ENCODE measurements around the gene TERC. TPM values are rescaled to one million over a fixed set of nuclear protein-coding genes. Genes with fewer than 3 reads are reported as not detected.

Gene TERC
- total and polyA plus RNA-seq, 8 donors: 1.0 to 11.1 (median 2.7) TPM; not detected in 3

DNA sequence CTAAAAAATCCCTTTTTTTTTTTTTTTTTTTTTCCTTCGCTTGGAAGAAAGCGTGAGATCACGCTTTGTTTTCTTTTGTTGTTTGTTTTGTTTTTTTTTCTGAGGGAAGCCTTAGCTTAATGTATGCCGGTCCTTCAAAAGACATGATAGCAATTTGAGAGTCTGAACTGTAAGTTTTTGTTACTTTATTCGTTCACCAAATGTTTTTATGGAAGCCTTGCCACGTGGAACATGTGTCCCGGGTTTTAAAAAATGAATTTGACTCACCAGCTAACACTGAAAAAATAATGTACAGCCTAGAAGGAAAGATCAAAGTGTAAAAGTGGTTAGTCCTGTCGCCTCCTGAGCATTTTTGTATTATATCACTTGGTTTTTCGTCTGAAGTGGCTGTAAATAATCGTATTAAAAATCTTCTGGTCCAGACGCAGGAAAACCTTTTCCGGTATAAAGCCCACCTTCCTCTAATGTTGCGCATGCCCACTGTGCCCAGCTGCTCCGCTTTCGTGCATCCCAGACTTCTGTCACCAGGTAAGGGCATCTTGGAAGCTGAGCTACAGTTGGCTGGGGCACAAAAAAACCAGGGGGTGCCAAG lies 7.5 kb upstream of the TERC start:
- peaks cover 0 to 8% (median 0%) of the 10 kb centered on the region in 3 donors for H3K36me3 ChIP-seq
- ATAC-seq (peak; percentile 65 to 84 (median 72)), FAIRE-seq (no peak), DNase-seq (peak in 5 of 6 donors; percentile 74 to 84 (median 79))
- no peaks in the 10 kb centered on the region for H3K27me3 ChIP-seq
- TF ChIP-seq, protein P1, sequence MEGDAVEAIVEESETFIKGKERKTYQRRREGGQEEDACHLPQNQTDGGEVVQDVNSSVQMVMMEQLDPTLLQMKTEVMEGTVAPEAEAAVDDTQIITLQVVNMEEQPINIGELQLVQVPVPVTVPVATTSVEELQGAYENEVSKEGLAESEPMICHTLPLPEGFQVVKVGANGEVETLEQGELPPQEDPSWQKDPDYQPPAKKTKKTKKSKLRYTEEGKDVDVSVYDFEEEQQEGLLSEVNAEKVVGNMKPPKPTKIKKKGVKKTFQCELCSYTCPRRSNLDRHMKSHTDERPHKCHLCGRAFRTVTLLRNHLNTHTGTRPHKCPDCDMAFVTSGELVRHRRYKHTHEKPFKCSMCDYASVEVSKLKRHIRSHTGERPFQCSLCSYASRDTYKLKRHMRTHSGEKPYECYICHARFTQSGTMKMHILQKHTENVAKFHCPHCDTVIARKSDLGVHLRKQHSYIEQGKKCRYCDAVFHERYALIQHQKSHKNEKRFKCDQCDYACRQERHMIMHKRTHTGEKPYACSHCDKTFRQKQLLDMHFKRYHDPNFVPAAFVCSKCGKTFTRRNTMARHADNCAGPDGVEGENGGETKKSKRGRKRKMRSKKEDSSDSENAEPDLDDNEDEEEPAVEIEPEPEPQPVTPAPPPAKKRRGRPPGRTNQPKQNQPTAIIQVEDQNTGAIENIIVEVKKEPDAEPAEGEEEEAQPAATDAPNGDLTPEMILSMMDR (IDR thresholded peaks at IDR 0.05): no peak
- H3K4me3 ChIP-seq: peak overlapping the region; percentile 60 to 83 (median 72)
- H3K4me1 ChIP-seq: peaks cover 12 to 23% (median 22%) of the 10 kb centered on the region in 3 donors
- no peaks in the 10 kb centered on the region for H3K9me3 ChIP-seq
- intact Hi-C loops (cut with DNase I): no loop called here
- 0% methylated on average over 15 of the region's 15 CpGs for WGBS, 2 donors
- H3K27ac ChIP-seq: peak overlapping the region; percentile 95 to 99 (median 99)

GRCh38 chr3:169771497-169772304 lies 6.8 kb upstream of the TERC start:
- peaks cover 12 to 23% (median 22%) of the 10 kb centered on the region in 3 donors for H3K4me1 ChIP-seq
- TF ChIP-seq, protein P1 (IDR thresholded peaks at IDR 0.05): no peak
- peak overlapping the region; percentile 95 to 99 (median 99) for H3K27ac ChIP-seq
- H3K36me3 ChIP-seq: peaks cover 0 to 8% (median 0%) of the 10 kb centered on the region in 3 donors
- intact Hi-C loops (cut with DNase I): no loop called here
- H3K4me3 ChIP-seq: peak overlapping the region; percentile 38 to 73 (median 54)
- H3K9me3 ChIP-seq: no peaks in the 10 kb centered on the region
- ATAC-seq (peak; percentile 32 to 61 (median 56)), FAIRE-seq (peak; percentile 47), DNase-seq (peak in 4 of 6 donors; percentile 37 to 68 (median 44))
- no peaks in the 10 kb centered on the region for H3K27me3 ChIP-seq
- 0 to 1% methylated on average over 27 of the region's 27 CpGs for WGBS, 2 donors

GRCh38 chr3:169769287-169770181 lies 4.7 kb upstream of the TERC start, which contains the start of gene ACTRT3:
Gene ACTRT3 (minus strand): TSS chr3:169769561. CDS start chr3:169769520, 41 bp downstream.
- no peak for FAIRE-seq
- intact Hi-C loops (cut with DNase I): no loop called here
- ATAC-seq: peak in 2 of 4 donors; percentile 2 to 6
- DNase-seq: peak; percentile 44 to 87 (median 68)
- H3K4me1 ChIP-seq: peaks cover 5 to 7% (median 6%) of the 10 kb centered on the region in 3 donors
- H3K4me3 ChIP-seq: peak within 1 kb of the TSS; percentile 29 to 49 (median 40)
- peak within 1 kb of the TSS; percentile 60 to 86 (median 75) for H3K27ac ChIP-seq
- no peaks in the 10 kb centered on the region for H3K9me3 ChIP-seq
- TF ChIP-seq, protein P1 (IDR thresholded peaks at IDR 0.05): no peak
- no peaks in the 10 kb centered on the region for H3K36me3 ChIP-seq
- WGBS, 2 donors: 2 to 7% methylated on average over 50 to 51 of the region's 51 CpGs
- H3K27me3 ChIP-seq: no peaks in the 10 kb centered on the region

GRCh38 chr3:169764312-169764881 lies 463 bp downstream of the TERC start:
- TF ChIP-seq, protein P1 (IDR thresholded peaks at IDR 0.05): no peak
- Histone ChIP-seq H3K4me3 (peak overlapping the region; percentile 52 to 84 (median 65)), H3K36me3 (no peaks in the 10 kb centered on the region), H3K27me3 (no peaks in the 10 kb centered on the region), H3K27ac (peak overlapping the region; percentile 73 to 94 (median 92)), H3K4me1 (no peaks in the 10 kb centered on the region), H3K9me3 (no peaks in the 10 kb centered on the region)
- FAIRE-seq (no peak), ATAC-seq (peak; percentile 52 to 70 (median 61)), DNase-seq (peak; percentile 22 to 81 (median 58))
- intact Hi-C loops (cut with DNase I): no loop called here
- WGBS, 2 donors: 1 to 2% methylated on average over 46 of the region's 46 CpGs

Measured in pancreas (tissue), 10 donors.